NCI-H1105 (cell line): Measurements from ENCODE around the gene ALOX15.
A peak's percentile ranks its signal among the peaks of the same experiment; 100 is the strongest.
"Not testable (repeated sequence)": the region's sequence is repeated elsewhere in the genome, so short reads cannot be mapped to it uniquely, and the experiment has no call there.

Source experiments
- DNase-seq: peaks from one replicate; lab custom pipeline; 2025; lab: John Stamatoyannopoulos, UW

Gene ALOX15

GRCh38 chr17:4592240-4593005 is 49.1 kb downstream of the ALOX15 start:
- DNase-seq: no peak

DNA sequence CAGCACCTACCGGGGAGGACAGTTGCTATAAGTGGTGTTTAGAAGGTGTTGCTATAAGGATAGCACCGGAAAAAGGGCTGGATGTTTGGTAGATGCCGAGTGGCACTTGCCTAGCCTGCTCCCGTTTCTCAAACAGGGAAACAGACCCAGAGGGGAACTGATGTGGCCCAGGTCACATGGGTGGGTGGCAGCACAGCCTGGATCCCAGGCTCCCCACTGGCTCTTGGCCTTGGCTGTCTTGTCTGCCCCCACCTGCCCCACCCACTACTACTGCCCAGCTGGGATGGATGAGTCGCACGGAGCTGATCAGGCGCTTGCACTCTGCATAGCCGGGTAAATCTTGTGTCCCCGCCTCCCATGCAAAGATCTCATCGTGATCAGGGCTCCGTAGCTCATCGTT is 49.9 kb downstream of the ALOX15 start:
- DNase-seq: no peak

DNA sequence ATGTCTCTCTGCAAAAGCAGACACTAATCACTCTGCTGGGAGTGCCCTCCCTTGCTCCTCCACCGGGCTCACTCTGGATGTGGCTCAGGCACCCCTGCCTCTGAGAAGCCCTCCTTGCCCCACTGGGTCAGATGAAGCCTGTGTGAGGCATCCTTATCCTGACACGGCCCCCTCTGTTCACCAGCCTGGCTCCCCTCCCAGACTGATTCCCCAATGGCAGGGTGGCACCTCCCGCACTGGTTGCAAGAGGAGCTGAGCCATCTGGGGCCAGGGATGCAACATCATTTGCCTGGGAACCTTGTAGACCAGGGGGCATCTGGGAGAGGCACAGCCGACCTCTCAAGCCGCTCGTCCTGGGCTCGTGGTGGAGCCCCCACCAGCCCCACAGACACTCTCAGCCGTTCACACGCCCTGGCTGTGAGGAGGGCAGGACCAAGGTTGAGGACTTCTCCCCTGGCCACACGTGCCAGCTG is 50.5 kb downstream of the ALOX15 start:
- no peak for DNase-seq

- DNase-seq: not testable (repeated sequence)
Observed at GRCh38 chr17:4590042-4590441, 51.4 kb downstream of the ALOX15 start.

- no peak for DNase-seq
Observed at GRCh38 chr17:4588898-4589625, 52.4 kb downstream of the ALOX15 start.

GRCh38 chr17:4588391-4588790 is 53.1 kb downstream of the ALOX15 start:
- DNase-seq: no peak

- DNase-seq: no peak
Observed at GRCh38 chr17:4587803-4588202, 53.7 kb downstream of the ALOX15 start.

GRCh38 chr17:4587195-4587594 is 54.3 kb downstream of the ALOX15 start:
- DNase-seq: no peak

- no peak for DNase-seq
Observed at GRCh38 chr17:4586043-4586442, 55.4 kb downstream of the ALOX15 start.

DNA sequence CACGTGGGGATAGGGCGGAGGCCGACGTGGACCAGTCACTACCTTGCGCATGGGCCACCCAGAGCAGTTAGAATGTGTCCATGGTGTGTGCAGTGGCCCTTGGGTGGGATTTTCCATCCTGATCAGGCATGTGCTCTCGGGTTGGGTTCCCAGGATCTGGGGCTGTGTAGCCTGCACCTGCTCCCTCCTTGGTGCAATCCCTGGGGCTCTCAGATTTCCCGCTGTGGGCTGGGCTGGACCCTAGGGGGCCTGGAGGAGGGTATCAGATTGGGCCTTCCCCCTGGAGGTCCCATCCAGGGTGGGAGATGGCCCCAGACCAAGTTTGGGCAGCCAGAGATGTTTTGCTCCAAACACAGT is 55.9 kb downstream of the ALOX15 start:
- no peak for DNase-seq

DNA sequence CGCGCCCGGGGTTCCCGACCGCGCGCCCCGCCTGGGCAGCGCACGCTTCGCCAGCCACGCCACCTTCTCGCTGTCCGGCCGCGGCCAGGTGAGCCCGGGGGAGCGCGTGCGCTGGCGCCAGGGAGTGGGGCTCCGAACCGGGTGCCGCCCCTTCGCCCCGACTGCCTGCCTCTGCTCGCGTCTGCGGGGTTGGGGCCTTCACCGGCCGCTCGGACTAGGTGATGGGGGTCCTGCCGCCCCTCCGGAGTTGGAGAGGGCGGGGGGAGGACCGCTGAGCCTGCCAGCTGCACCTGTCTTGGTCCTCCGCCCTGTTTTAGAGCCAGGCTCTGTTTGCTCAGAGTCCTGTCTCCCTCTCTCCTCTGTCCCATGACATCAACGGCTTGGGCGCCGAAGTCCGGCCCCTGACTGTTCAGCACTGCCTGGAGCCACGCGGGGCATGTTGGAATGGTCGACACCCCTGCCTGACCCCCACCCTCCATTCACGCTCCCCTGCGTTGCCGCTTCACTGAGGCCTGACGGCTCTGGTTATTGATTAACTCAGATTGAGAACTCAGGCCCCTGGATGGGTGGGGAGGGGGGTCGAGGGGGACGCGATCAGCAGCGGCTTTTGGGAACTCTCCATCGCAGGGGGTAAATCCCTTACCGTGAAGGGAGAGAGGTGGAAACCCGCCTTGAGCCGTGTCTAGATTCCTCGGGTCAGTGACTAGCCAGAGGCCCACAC is 56.4 kb downstream of the ALOX15 start:
- no peak for DNase-seq

- no peak for DNase-seq
Observed at GRCh38 chr17:4584101-4584916, 57.2 kb downstream of the ALOX15 start, which contains the start of gene SMTNL2. Gene SMTNL2, plus strand, starts transcription at chr17:4584529. Its CDS starts 77 bp downstream, at chr17:4584606.

DNA sequence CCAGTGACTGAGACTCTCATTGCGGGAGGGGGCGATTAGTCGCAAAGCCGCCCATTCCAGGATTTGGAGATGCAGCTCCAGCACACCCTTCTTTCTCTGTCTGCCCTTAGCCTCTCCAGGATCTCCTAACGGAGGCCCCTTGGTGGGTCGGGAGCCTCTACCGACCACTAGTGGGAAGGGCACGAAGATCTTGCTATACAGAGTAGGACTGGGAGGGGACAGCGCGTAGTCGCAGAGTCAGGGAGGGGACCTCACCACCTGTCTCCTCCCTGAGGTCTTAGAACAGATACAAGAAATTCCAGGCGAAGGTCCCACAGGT is 57.7 kb downstream of the ALOX15 start:
- DNase-seq: peak; percentile 34

DNA sequence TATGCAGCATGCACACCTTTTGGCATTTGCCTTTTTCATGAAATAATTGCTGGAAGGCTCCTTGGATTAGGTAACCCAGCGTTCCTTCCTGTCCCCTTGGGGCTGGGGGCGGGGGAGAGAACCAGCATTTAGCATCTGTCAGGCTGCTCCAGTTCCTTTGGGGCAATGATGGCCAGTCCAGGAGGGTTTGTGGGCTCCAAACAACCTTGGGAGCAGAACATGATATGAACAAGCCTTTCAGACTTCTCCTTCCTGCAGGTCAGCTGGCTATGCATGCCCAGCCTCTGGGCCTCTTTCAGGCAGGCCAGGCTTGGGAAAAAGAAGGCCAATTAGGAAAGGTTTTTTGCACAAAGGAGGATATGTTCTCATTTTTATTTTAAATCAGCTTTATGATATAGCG is 58.3 kb downstream of the ALOX15 start:
- DNase-seq: no peak

DNA sequence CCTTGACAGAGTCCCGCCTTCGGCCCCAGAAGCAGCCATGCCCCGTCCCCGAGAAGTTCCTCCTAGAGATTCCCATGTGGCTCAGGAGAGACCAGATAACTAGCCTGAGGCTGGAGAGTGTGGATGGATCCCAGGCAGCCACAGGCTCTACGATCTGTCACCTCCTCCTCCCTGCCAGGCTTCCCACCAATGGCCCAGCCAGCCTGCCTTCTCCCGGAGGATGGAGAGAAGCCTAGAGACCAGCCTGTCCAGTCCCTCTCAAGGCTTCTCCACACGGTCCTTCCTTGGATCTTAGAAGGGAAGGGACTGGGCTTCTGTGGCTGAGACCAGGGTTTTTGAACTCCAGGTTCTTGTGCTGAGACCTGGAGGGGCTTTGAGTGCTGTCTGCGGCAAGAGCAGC is 58.8 kb downstream of the ALOX15 start:
- no peak for DNase-seq

DNA sequence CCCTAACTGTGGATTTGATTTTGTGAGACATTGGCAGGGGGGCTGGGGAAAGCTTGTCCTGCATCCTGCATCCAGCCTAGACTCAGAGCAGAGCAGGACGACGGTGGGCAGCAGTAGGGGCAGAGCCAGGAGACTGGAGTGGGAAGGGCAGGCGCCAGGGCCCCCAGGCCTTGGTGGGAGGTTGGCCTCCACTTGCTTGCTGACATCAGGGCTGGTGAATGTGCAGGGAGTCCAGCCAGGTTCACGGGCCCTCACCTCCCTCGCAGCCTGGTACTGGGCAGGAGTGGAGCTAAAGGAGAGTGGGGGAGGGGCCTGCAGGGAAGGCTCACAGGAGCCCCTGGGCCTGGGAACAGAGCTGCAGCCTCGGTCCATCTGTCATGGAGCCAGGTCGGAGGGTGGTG is 59.4 kb downstream of the ALOX15 start:
- no peak for DNase-seq
